ENCODE measurements around the gene RBM4.
A peak's percentile ranks its signal among the peaks of the same experiment; 100 is the strongest.

Gene RBM4

GRCh38 chr11:66592457-66593302 is 45.8 kb upstream of the RBM4 start, which contains the start of the genes CCDC87 and CCS:
TSS of gene CCDC87 (minus strand) at chr11:66593063. CDS start at chr11:66593015, 48 bp downstream.
TSS of gene CCS (plus strand) at chr11:66593185. CDS start at chr11:66593262, 77 bp downstream.
- H2AFZ ChIP-seq (ENCODE audit: low read depth) = peak within 1 kb of the TSS; percentile 90
- no peaks in the 10 kb centered on the region for H3K36me3 ChIP-seq (ENCODE audit: insufficient read depth)
- H3K4me2 ChIP-seq = peak within 1 kb of the TSS; percentile 79
- H3K79me2 ChIP-seq (ENCODE audit: insufficient read depth, low read depth) = peaks cover 8% of the 10 kb centered on the region; the same call in 1 of the 2 replicates
- H3K27me3 ChIP-seq (ENCODE audit: insufficient read depth, low read depth) = no peaks in the 10 kb centered on the region; the same call in 1 of the 2 replicates
- peak within 1 kb of the TSS; percentile 55 for H3K4me3 ChIP-seq (IDR thresholded peaks at IDR 0.05; ENCODE audit: insufficient read depth, low read depth, low read length)
- H3K4me1 ChIP-seq (ENCODE audit: low read depth, poor library complexity, severe bottlenecking) = peaks cover 5% of the 10 kb centered on the region
- H4K20me1 ChIP-seq (ENCODE audit: insufficient read depth) = no peaks in the 10 kb centered on the region
- peak within 1 kb of the TSS; percentile 37; the same call in 1 of the 2 replicates for H3K27ac ChIP-seq
- TF ChIP-seq CTCF (conservative IDR thresholded peaks at IDR 0.05; ENCODE audit: low read depth, low read length) = peak; percentile 57
- peak within 1 kb of the TSS; percentile 59; the same call in 1 of the 2 replicates for H3K9ac ChIP-seq

DNA sequence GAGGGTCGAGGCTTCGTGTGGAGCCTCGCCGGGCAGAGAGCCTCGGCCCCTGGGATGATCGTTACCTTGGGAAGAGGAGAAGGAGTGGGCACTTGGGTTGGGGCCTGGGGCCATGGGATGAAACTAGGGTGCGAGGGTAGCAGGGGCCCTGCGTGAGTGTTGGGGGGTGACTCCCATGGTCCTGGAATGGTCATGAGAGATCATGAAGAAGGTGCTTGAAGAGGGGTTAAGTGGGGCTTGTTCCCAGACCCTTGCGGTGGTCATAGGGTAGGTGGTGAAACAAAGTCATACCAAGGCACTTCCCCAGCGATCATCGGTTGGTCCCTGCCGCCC is 45.2 kb upstream of the RBM4 start:
- H3K4me2 ChIP-seq = peak overlapping the region; percentile 79
- H2AFZ ChIP-seq (ENCODE audit: low read depth) = peak overlapping the region; percentile 90
- peaks cover 5% of the 10 kb centered on the region for H3K4me1 ChIP-seq (ENCODE audit: low read depth, poor library complexity, severe bottlenecking)
- 0 out of 2 replicates have a peak overlapping the region, but pooled peaks have one; percentile 23 for H3K27ac ChIP-seq
- peaks cover 8% of the 10 kb centered on the region; the same call in 1 of the 2 replicates for H3K79me2 ChIP-seq (ENCODE audit: insufficient read depth, low read depth)
- no peak for TF ChIP-seq CTCF (conservative IDR thresholded peaks at IDR 0.05; ENCODE audit: low read depth, low read length)
- no peaks in the 10 kb centered on the region; the same call in 1 of the 2 replicates for H3K27me3 ChIP-seq (ENCODE audit: insufficient read depth, low read depth)
- H4K20me1 ChIP-seq (ENCODE audit: insufficient read depth) = no peaks in the 10 kb centered on the region
- peak overlapping the region; percentile 55 for H3K4me3 ChIP-seq (IDR thresholded peaks at IDR 0.05; ENCODE audit: insufficient read depth, low read depth, low read length)
- H3K36me3 ChIP-seq (ENCODE audit: insufficient read depth) = no peaks in the 10 kb centered on the region
- H3K9ac ChIP-seq = peak overlapping the region; percentile 59; the same call in 1 of the 2 replicates

- Histone ChIP-seq H3K27ac (no peak overlapping the region), H3K4me1 (ENCODE audit: low read depth, poor library complexity, severe bottlenecking) (peaks cover 5% of the 10 kb centered on the region), H4K20me1 (ENCODE audit: insufficient read depth) (no peaks in the 10 kb centered on the region), H3K4me3 (IDR thresholded peaks at IDR 0.05; ENCODE audit: insufficient read depth, low read depth, low read length) (peak overlapping the region; percentile 55), H3K79me2 (ENCODE audit: insufficient read depth, low read depth) (peaks cover 8% of the 10 kb centered on the region; the same call in 1 of the 2 replicates), H3K9ac (peak overlapping the region; percentile 59; the same call in 1 of the 2 replicates), H2AFZ (ENCODE audit: low read depth) (peak overlapping the region; percentile 90; the same call in 1 of the 2 replicates), H3K4me2 (peak overlapping the region; percentile 79), H3K36me3 (ENCODE audit: insufficient read depth) (no peaks in the 10 kb centered on the region), H3K27me3 (ENCODE audit: insufficient read depth, low read depth) (no peaks in the 10 kb centered on the region; the same call in 1 of the 2 replicates)
- TF ChIP-seq CTCF (conservative IDR thresholded peaks at IDR 0.05; ENCODE audit: low read depth, low read length) = no peak
Observed at GRCh38 chr11:66593650-66594049, 44.9 kb upstream of the RBM4 start.

- Histone ChIP-seq H3K4me3 (IDR thresholded peaks at IDR 0.05; ENCODE audit: insufficient read depth, low read depth, low read length) (no peak overlapping the region), H3K36me3 (ENCODE audit: insufficient read depth) (no peaks in the 10 kb centered on the region), H3K9ac (no peak overlapping the region), H2AFZ (ENCODE audit: low read depth) (no peak overlapping the region), H3K4me2 (no peak overlapping the region), H3K4me1 (ENCODE audit: low read depth, poor library complexity, severe bottlenecking) (peaks cover 5% of the 10 kb centered on the region), H4K20me1 (ENCODE audit: insufficient read depth) (no peaks in the 10 kb centered on the region), H3K79me2 (ENCODE audit: insufficient read depth, low read depth) (peaks cover 8% of the 10 kb centered on the region; the same call in 1 of the 2 replicates), H3K27me3 (ENCODE audit: insufficient read depth, low read depth) (no peaks in the 10 kb centered on the region; the same call in 1 of the 2 replicates), H3K27ac (no peak overlapping the region)
- TF ChIP-seq CTCF (conservative IDR thresholded peaks at IDR 0.05; ENCODE audit: low read depth, low read length) = no peak
Observed at GRCh38 chr11:66595245-66595904, 43.1 kb upstream of the RBM4 start.

Measured in KMS-11 (cell line).